H1 (cell line): Measurements from ENCODE around the gene NCSTN. TPM values are rescaled to one million over a fixed set of nuclear protein-coding genes. Genes with fewer than 3 reads are reported as not detected.

Experiments
- CTCF ChIA-PET: fragments of 300-600 bp; sonication (Branson Sonifier 250); formaldehyde crosslinking; loops from one replicate; lab custom pipeline; 2021; ENCODE audit not compliant: partially characterized antibody; lab: Charles Lee
- POLR2A ChIA-PET: fragments of 300-600 bp; sonication (Branson Sonifier 250); formaldehyde crosslinking; loops from one replicate; lab custom pipeline; 2021; ENCODE audit warnings: inconsistent platforms; ENCODE audit not compliant: partially characterized antibody; lab: Charles Lee
- DNase-seq, 2 experiments: peaks; one replicate each; pipeline versions ENCODE4 v3.0.0 to v3.0.0-alpha.2; 2010 to 2022; ENCODE audit warnings: low spot score in 2 of 2, low read depth in 1 of 2, mixed read lengths in 1 of 2
- FAIRE-seq: peaks from 2 replicates; lab custom pipeline; 2011; peaks lifted over from hg19 to GRCh38; lab: Jason Lieb, UNC
- H2AFZ ChIP-seq: 2 replicates; pipeline ENCODE4 v1.8.1; 2012; ENCODE audit warnings: low read length, inconsistent platforms
- H2AK5ac ChIP-seq: 2 replicates; pipeline ENCODE4 v1.6.1; 2013; ENCODE audit warnings: low read depth, low read length
- H2BK120ac ChIP-seq: replicated peaks from 2 replicates; pipeline ENCODE3; 2013; ENCODE audit warnings: low read depth, low read length, inconsistent platforms
- H2BK12ac ChIP-seq: 2 replicates; pipeline ENCODE4 v1.6.1; 2013; ENCODE audit warnings: low read depth, low read length
- H2BK15ac ChIP-seq: 2 replicates; pipeline ENCODE4 v1.6.1; 2013; ENCODE audit warnings: low read length
- H2BK20ac ChIP-seq: 2 replicates; pipeline ENCODE4 v1.6.1; 2013; ENCODE audit warnings: low read length
- H2BK5ac ChIP-seq: 2 replicates; pipeline ENCODE4 v1.6.1; 2013; ENCODE audit warnings: low read depth, low read length
- H3K14ac ChIP-seq: 2 replicates; pipeline ENCODE4 v1.6.1; 2013; ENCODE audit warnings: inconsistent platforms; ENCODE audit not compliant: insufficient read length
- H3K18ac ChIP-seq: 2 replicates; pipeline ENCODE4 v1.6.1; 2013; ENCODE audit warnings: low read length; ENCODE audit errors: extremely low read depth
- H3K23ac ChIP-seq: 2 replicates; pipeline ENCODE4 v1.6.1; 2013; ENCODE audit warnings: inconsistent platforms; ENCODE audit not compliant: insufficient read length
- H3K23me2 ChIP-seq: 2 replicates; pipeline ENCODE4 v1.6.1; 2013; ENCODE audit warnings: low read depth, low read length
- H3K27ac ChIP-seq: 2 replicates; pipeline ENCODE4 v1.6.1; 2011; ENCODE audit warnings: low read depth, low read length, inconsistent platforms
- H3K27me3 ChIP-seq, 4 experiments: replicated peaks in 1 of 4; 1 replicate in 1 of 4; 2 replicates in 3 of 4; pipeline versions ENCODE4 v1.6.1 to v1.8.1; 2011 to 2013; ENCODE audit warnings: low read length in 3 of 4, mild to moderate bottlenecking in 3 of 4, inconsistent platforms in 2 of 4, mixed read lengths in 2 of 4, moderate library complexity in 1 of 4; ENCODE audit not compliant: control insufficient read depth in 3 of 4, insufficient read depth in 3 of 4; ENCODE audit errors: extremely low read depth in 1 of 4
- H3K36me3 ChIP-seq, 4 experiments: 2 replicates each; pipeline versions ENCODE4 v1.6.1 to v1.8.1; 2011 to 2013; ENCODE audit warnings: mild to moderate bottlenecking in 4 of 4, low read length in 3 of 4, moderate library complexity in 2 of 4, control low read depth in 1 of 4, inconsistent platforms in 1 of 4; ENCODE audit not compliant: insufficient read depth in 4 of 4, control insufficient read depth in 2 of 4
- H3K4ac ChIP-seq: replicated peaks from 2 replicates; pipeline ENCODE3; 2013; ENCODE audit warnings: low read length, low read depth, mixed read lengths, inconsistent platforms; ENCODE audit not compliant: insufficient read length
- H3K4me1 ChIP-seq, 4 experiments: replicated peaks in 1 of 4; 1 replicate in 1 of 4; 2 replicates in 3 of 4; pipeline versions ENCODE4 v1.6.1 to v1.8.1; 2011 to 2013; ENCODE audit warnings: low read length in 3 of 4, inconsistent platforms in 2 of 4, mixed read lengths in 1 of 4; ENCODE audit not compliant: insufficient read depth in 4 of 4, control insufficient read depth in 3 of 4
- H3K4me2 ChIP-seq, 2 experiments: 2 replicates each; pipeline versions ENCODE4 v1.6.1 to v1.8.1; 2011 to 2013; ENCODE audit warnings: low read depth in 2 of 2, low read length in 2 of 2, control low read depth in 1 of 2, inconsistent platforms in 1 of 2, mild to moderate bottlenecking in 1 of 2; ENCODE audit not compliant: insufficient read depth in 1 of 2
- H3K4me3 ChIP-seq, 4 experiments: fragments of 200-600, 300-600 bp in 1 of 4; sonication (generic), shearing (Covaris generic), sonication (Bioruptor Twin) in 1 of 4; 2 replicates each; pipeline versions ENCODE4 v1.5.1 to v1.8.1; 2011 to 2016; ENCODE audit warnings: low read length in 4 of 4, low read depth in 3 of 4, control low read depth in 2 of 4, inconsistent platforms in 2 of 4, mild to moderate bottlenecking in 2 of 4, mixed read lengths in 1 of 4, moderate library complexity in 1 of 4; ENCODE audit not compliant: insufficient read depth in 2 of 4; ENCODE audit errors: extremely low read depth in 1 of 4
- H3K56ac ChIP-seq: replicated peaks from 2 replicates; pipeline ENCODE3; 2013; ENCODE audit warnings: low read depth, mild to moderate bottlenecking, mixed read lengths, low read length, inconsistent platforms; ENCODE audit not compliant: insufficient read length
- H3K79me1 ChIP-seq: 2 replicates; pipeline ENCODE4 v1.6.1; 2013; ENCODE audit warnings: low read depth, low read length, control low read depth
- H3K79me2 ChIP-seq, 2 experiments: 2 replicates each; pipeline versions ENCODE4 v1.6.1 to v1.8.1; 2012 to 2013; ENCODE audit warnings: low read length in 2 of 2, mild to moderate bottlenecking in 2 of 2, inconsistent platforms in 1 of 2; ENCODE audit not compliant: insufficient read depth in 2 of 2, control insufficient read depth in 1 of 2
- H3K9ac ChIP-seq, 4 experiments: replicated peaks in 1 of 4; 1 replicate in 1 of 4; 2 replicates in 3 of 4; pipeline versions ENCODE4 v1.6.1 to v1.8.1; 2011 to 2013; ENCODE audit warnings: low read depth in 3 of 4, low read length in 3 of 4, control low read depth in 2 of 4, mild to moderate bottlenecking in 2 of 4, moderate library complexity in 2 of 4, inconsistent platforms in 1 of 4; ENCODE audit errors: extremely low read depth in 1 of 4
- H3K9me3 ChIP-seq, 2 experiments: 2 replicates each; pipeline versions ENCODE4 v1.6.1 to v1.8.1; 2012 to 2013; ENCODE audit warnings: mild to moderate bottlenecking in 2 of 2, moderate library complexity in 2 of 2, control low read depth in 1 of 2, inconsistent platforms in 1 of 2, low read depth in 1 of 2, low read length in 1 of 2, mixed read lengths in 1 of 2; ENCODE audit not compliant: insufficient read depth in 2 of 2
- H4K20me1 ChIP-seq, 2 experiments: replicated peaks in 1 of 2; 2 replicates each; pipeline versions ENCODE3 to v1.8.1; 2011 to 2013; ENCODE audit warnings: inconsistent platforms in 2 of 2, low read length in 2 of 2, mild to moderate bottlenecking in 1 of 2; ENCODE audit not compliant: insufficient read depth in 2 of 2, control insufficient read depth in 1 of 2
- H4K5ac ChIP-seq: 2 replicates; pipeline ENCODE4 v1.6.1; 2013; ENCODE audit warnings: low read length, low read depth, mixed read lengths, inconsistent platforms; ENCODE audit not compliant: insufficient read length
- H4K8ac ChIP-seq: 2 replicates; pipeline ENCODE4 v1.8.0; 2013; ENCODE audit warnings: mild to moderate bottlenecking, moderate library complexity, low read length, inconsistent platforms; ENCODE audit not compliant: insufficient read depth; ENCODE audit errors: extremely low read depth
- H4K91ac ChIP-seq: replicated peaks from 2 replicates; pipeline ENCODE3; 2013; ENCODE audit warnings: low read length, mixed read lengths, inconsistent platforms; ENCODE audit not compliant: insufficient read length
- CBX5 ChIP-seq: fragments of 300-800, 300-1000 bp; sonication (generic); IDR thresholded peaks from 2 replicates; pipeline ENCODE4 v1.7.1; 2016; ENCODE audit warnings: antibody characterized with exemption, low read length, low read depth
- GABPA ChIP-seq: IDR thresholded peaks from 2 replicates; pipeline ENCODE4 v1.6.1; 2011; ENCODE audit warnings: mild to moderate bottlenecking, low read length, moderate library complexity, borderline replicate concordance; ENCODE audit not compliant: insufficient read depth
- JUN ChIP-seq: IDR thresholded peaks from 2 replicates; pipeline ENCODE4 v1.6.1; 2011; ENCODE audit warnings: low read depth, mild to moderate bottlenecking, improper control_type of control experiment, low read length
- PHF8 ChIP-seq: fragments of 200-600 bp; sonication (generic); conservative IDR thresholded peaks from 2 replicates; pipeline ENCODE4 v1.7.1; 2012; ENCODE audit warnings: low read depth, mild to moderate bottlenecking, inconsistent platforms, low read length, moderate library complexity
- POLR2A ChIP-seq, 2 experiments: IDR thresholded peaks; 1 replicate in 1 of 2; 2 replicates in 1 of 2; pipeline ENCODE4 v1.6.1; 2011; ENCODE audit warnings: low read depth in 2 of 2, low read length in 2 of 2, mild to moderate bottlenecking in 2 of 2; ENCODE audit errors: control extremely low read depth in 1 of 2
- POLR2AphosphoS5 ChIP-seq: IDR thresholded peaks from 2 replicates; pipeline ENCODE4 v1.6.1; 2011; ENCODE audit warnings: low read depth, low read length
- POU5F1 ChIP-seq: IDR thresholded peaks from 2 replicates; pipeline ENCODE4 v1.6.1; 2011; ENCODE audit warnings: low read depth, mild to moderate bottlenecking, low read length, moderate library complexity
- TAF1 ChIP-seq: IDR thresholded peaks from 2 replicates; pipeline ENCODE4 v1.6.1; 2011; ENCODE audit warnings: mild to moderate bottlenecking, low read depth, low read length
- YY1 ChIP-seq: IDR thresholded peaks from 2 replicates; pipeline ENCODE4 v1.6.1; 2011; ENCODE audit warnings: low read depth, mild to moderate bottlenecking, low read length
- WGBS, 2 experiments: shearing (Covaris generic) in 1 of 2; methylation state at CpG; one replicate each; pipeline versions ENCODE4 v1.1.6 to v1.1.7; 2013 to 2015; ENCODE audit warnings: low lambda C conversion rate in 2 of 2, mixed read lengths in 2 of 2, inconsistent platforms in 1 of 2, low coverage in 1 of 2, missing lambda C conversion rate in 1 of 2; ENCODE audit not compliant: insufficient replicate concordance in 2 of 2, insufficient coverage in 1 of 2, insufficient read length in 1 of 2; ENCODE audit errors: extremely low coverage in 1 of 2, missing lambda C conversion rate in 1 of 2; 5-methylcytosine and 5-hydroxymethylcytosine counted together
- polyA plus RNA-seq, 7 experiments: library from polyadenylated mRNA; depleted of rRNA in 3 of 7; stranded (reverse) in 5 of 7; unstranded in 2 of 7; fragments of >200 nt in 5 of 7; fragments of 200-250 nt in 2 of 7; gene quantifications; 1 replicate in 5 of 7; 2 replicates in 1 of 7; 4 replicates in 1 of 7; pipeline versions ENCODE4 v1.2.1 to v1.2.3, GENCODE V29; 2011 to 2013; ENCODE audit warnings: missing spikeins in 2 of 7, mixed read lengths in 2 of 7
- total RNA-seq: library from RNA; stranded (reverse); fragmentation: NEBNext Ultra II Directional; extraction: Animal tissue kit (Norgen Biotek cat#: 25700); gene quantifications from 2 replicates; pipeline ENCODE4 v1.2.1, GENCODE V29; 2021
- TF ChIP-seq, protein P1 (sequence below): IDR thresholded peaks from 2 replicates; pipeline ENCODE4 v1.6.1; 2011; ENCODE audit warnings: low read depth, mild to moderate bottlenecking, low read length; ENCODE audit not compliant: insufficient read depth
- TF ChIP-seq, protein P2 (sequence below): IDR thresholded peaks from 2 replicates; pipeline ENCODE4 v1.6.1; 2012; ENCODE audit warnings: inconsistent platforms

NCSTN gene
- total and polyA plus RNA-seq, 2 of the 8 experiments (the other 6 are each of a cell fraction or from before 2014, with no cell fraction given) = 64.7 to 125 TPM

DNA sequence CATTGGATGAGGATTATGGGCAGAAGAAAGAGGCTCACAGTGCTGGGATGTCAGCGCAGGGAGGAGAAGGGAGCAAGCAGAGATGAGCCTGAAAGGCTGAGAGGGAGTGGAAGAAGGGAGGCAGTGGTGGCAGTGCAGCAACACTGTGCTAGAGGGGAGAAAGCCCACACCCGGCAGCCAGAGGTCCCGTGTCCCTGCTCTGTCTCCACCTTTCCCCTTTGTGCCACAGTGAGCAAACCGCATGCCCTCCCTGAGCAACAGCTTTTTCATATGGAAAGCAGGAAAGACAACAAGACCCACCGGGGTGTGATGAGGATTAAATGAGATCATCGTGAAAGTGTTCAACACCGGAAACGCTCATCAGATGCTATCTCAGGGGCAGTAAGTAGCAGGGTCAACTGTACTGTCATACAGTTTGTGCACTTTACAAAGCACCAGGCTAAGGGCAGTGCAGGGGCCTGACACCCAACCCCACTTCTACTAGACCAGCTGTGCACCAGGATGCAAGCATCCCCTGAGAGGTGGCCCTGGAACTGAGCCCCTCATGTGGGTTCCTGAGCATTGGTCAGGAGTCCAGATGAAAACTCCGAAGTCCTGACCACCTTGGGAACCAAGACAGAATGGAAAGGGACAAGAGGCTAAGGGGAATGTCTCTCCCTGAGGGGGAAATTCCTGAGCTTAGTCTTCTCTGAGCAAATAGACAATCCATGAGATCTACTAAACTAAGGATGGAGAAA, 32.8 kb downstream of the NCSTN start:
- Histone ChIP-seq H4K8ac (peak overlapping the region; percentile 75; the same call in 1 of the 2 replicates), H3K36me3 (no peaks in the 10 kb centered on the region), H4K5ac (no peak overlapping the region), H3K27ac (no peak overlapping the region), H2AK5ac (no peak overlapping the region), H2BK12ac (peak overlapping the region; percentile 96), H2AFZ (peak overlapping the region; percentile 80), H3K14ac (no peak overlapping the region), H3K18ac (peak overlapping the region; percentile 65), H3K4me2 (peak overlapping the region; percentile 55 to 71), H2BK5ac (peak overlapping the region; percentile 76; the same call in 1 of the 2 replicates), H4K91ac (peak overlapping the region; percentile 35), H3K4ac (no peak overlapping the region), H2BK15ac (peak overlapping the region; percentile 26; the same call in 1 of the 2 replicates), H4K20me1 (no peaks in the 10 kb centered on the region), H3K4me3 (peak overlapping the region in 2 of 4 experiments; percentile 5 to 30; a peak in 1 of 8 replicates), H2BK120ac (peak overlapping the region; percentile 16), H3K23ac (no peak overlapping the region), H3K56ac (no peak overlapping the region), H2BK20ac (peak overlapping the region; percentile 56; the same call in 1 of the 2 replicates), H3K4me1 (peaks cover 8 to 21% (median 16%) of the 10 kb centered on the region in 4 experiments), H3K23me2 (0 out of 2 replicates have a peak, but pooled peaks cover 2% of the 10 kb centered on the region), H3K9ac (peak overlapping the region in 2 of 4 experiments; percentile 48 to 51; a peak in 4 of 7 replicates), H3K79me1 (no peaks in the 10 kb centered on the region), H3K9me3 (no peaks in the 10 kb centered on the region), H3K27me3 (no peaks in the 10 kb centered on the region), H3K79me2 (no peaks in the 10 kb centered on the region)
- POLR2A ChIA-PET = interaction anchor here (0.6 to 11.6 kb wide), 10 partner anchors 17 to 131 kb away, joined by 3 to 244 read pairs (median 5); partner anchors contain the start of genes COPA, DCAF8, NCSTN and NHLH1
- CTCF ChIA-PET = interaction anchor here (0.8 to 15.1 kb wide), 34 partner anchors 12 to 299 kb away, joined by 3 to 683 read pairs (median 4); partner anchors contain the start of genes NCSTN and NHLH1
- WGBS, 2 experiments = 23% methylated on average over 9 of the region's 9 CpGs; no CpG with 5 or more reads in 1 of the 2 experiments
- DNase-seq (no peak), FAIRE-seq (peak; percentile 52)
- TF ChIP-seq POLR2AphosphoS5 = peak; percentile 78
- peak; percentile 53; the same call in 1 of the 2 replicates for TF ChIP-seq JUN
- TF ChIP-seq, protein P1, sequence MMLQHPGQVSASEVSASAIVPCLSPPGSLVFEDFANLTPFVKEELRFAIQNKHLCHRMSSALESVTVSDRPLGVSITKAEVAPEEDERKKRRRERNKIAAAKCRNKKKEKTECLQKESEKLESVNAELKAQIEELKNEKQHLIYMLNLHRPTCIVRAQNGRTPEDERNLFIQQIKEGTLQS = no peak
- peak in 1 of 2 experiments; percentile 67; a peak in 2 of 3 replicates for TF ChIP-seq POLR2A (IDR thresholded peaks at IDR 0.05; ENCODE audit: control extremely low read depth in 1 of 2, low read depth in 2 of 2, low read length in 2 of 2)
- no peak for TF ChIP-seq GABPA
- TF ChIP-seq POU5F1 = 0 out of 2 replicates have a peak, but pooled peaks have one; percentile 20
- TF ChIP-seq, protein P2, sequence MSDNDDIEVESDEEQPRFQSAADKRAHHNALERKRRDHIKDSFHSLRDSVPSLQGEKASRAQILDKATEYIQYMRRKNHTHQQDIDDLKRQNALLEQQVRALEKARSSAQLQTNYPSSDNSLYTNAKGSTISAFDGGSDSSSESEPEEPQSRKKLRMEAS = peak; percentile 70
- no peak for TF ChIP-seq CBX5
- TF ChIP-seq PHF8 = no peak
- peak; percentile 59 for TF ChIP-seq TAF1
- no peak for TF ChIP-seq YY1
